ENCODE measurements around the gene CPT2.
"Not testable (repeated sequence)": the region's sequence is repeated elsewhere in the genome, so short reads cannot be mapped to it uniquely, and the experiment has no call there.

CPT2 gene

DNA sequence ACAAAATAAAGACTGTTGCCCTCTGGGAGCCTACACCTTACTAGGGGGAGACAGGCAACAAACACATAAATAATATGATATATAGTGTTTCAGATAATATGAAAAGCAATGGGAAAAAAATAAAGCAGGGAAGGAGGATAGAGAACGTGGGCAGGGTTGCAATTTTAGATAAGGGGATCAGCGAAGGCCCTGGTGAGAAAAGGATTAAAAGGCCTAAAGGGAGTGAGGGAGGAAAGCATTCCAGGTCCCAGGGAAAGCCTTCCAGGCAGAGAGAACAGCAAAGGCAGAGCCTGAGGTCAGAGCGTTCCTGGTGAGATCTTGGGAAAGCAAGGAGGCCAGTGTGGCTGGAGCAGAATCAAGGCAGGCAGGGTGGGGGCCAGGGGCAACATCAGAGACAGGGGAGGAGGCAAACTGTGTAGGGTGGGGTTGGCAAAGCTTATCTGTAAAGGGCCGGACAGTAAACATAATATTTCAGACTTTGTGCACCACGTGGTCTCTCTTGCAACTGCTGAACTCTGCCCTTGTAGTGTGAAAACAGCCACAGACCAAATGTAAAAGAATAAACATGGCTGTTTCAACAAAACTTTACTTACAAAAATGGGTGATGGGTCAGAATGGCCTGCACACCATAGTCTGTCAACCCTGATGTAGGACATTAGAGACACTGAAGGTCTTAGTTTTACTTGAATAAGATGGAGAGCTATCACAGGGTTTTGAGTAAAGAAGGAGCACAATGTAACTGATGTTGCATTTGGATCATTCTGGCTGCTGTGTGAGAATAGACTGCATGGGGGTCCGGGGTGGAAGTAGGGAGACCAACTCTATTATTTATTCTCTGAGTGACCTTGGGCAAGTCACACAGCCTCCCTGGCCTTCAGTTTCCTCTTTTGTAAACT, 13.3 kb upstream of the CPT2 start:
- TF ChIP-seq POLR2AphosphoS5 (IDR thresholded peaks at IDR 0.05; ENCODE audit: low read depth, low read length), result no peak
- no peak for TF ChIP-seq POLR2A (IDR thresholded peaks at IDR 0.05; ENCODE audit: low read depth, low read length)
- no peak for TF ChIP-seq TAF1 (IDR thresholded peaks at IDR 0.05; ENCODE audit: borderline replicate concordance, low read depth, low read length)
- FAIRE-seq, result no peak

GRCh38 chr1:53185955-53186297, 10.7 kb upstream of the CPT2 start:
- DNase-seq (ENCODE audit: insufficient read length); FAIRE-seq: not testable (repeated sequence)

More for the DNA sequence above, 13.3 kb upstream of the CPT2 start:
- DNase-seq (ENCODE audit: insufficient read length), result no peak

- TF ChIP-seq POLR2A (IDR thresholded peaks at IDR 0.05; ENCODE audit: low read depth, low read length) (no peak), POLR2AphosphoS5 (IDR thresholded peaks at IDR 0.05; ENCODE audit: low read depth, low read length) (no peak), TAF1 (IDR thresholded peaks at IDR 0.05; ENCODE audit: borderline replicate concordance, low read depth, low read length) (no peak)
- FAIRE-seq, result no peak
- no peak for DNase-seq (ENCODE audit: insufficient read length)
These were observed 10.1 kb upstream of the CPT2 start for GRCh38 chr1:53186533-53186932.

- TF ChIP-seq POLR2AphosphoS5 (IDR thresholded peaks at IDR 0.05; ENCODE audit: low read depth, low read length) (no peak), TAF1 (IDR thresholded peaks at IDR 0.05; ENCODE audit: borderline replicate concordance, low read depth, low read length) (no peak)
- FAIRE-seq (no peak), DNase-seq (ENCODE audit: insufficient read length) (no peak)
These were observed 9.2 kb upstream of the CPT2 start for GRCh38 chr1:53187401-53187800.

- no peak for DNase-seq (ENCODE audit: insufficient read length)
- TF ChIP-seq TAF1 (IDR thresholded peaks at IDR 0.05; ENCODE audit: borderline replicate concordance, low read depth, low read length) (no peak), POLR2AphosphoS5 (IDR thresholded peaks at IDR 0.05; ENCODE audit: low read depth, low read length) (no peak), POLR2A (IDR thresholded peaks at IDR 0.05; ENCODE audit: low read depth, low read length) (no peak)
These were observed 8.5 kb upstream of the CPT2 start for GRCh38 chr1:53188099-53188498.

GRCh38 chr1:53189061-53189460, 7.6 kb upstream of the CPT2 start:
- DNase-seq (ENCODE audit: insufficient read length) (no peak), FAIRE-seq (no peak)
- no peak for TF ChIP-seq POLR2A (IDR thresholded peaks at IDR 0.05; ENCODE audit: low read depth, low read length)
- TF ChIP-seq TAF1 (IDR thresholded peaks at IDR 0.05; ENCODE audit: borderline replicate concordance, low read depth, low read length), result no peak
- no peak for TF ChIP-seq POLR2AphosphoS5 (IDR thresholded peaks at IDR 0.05; ENCODE audit: low read depth, low read length)

More at GRCh38 chr1:53188099-53188498, 8.5 kb upstream of the CPT2 start:
- no peak for FAIRE-seq

DNA sequence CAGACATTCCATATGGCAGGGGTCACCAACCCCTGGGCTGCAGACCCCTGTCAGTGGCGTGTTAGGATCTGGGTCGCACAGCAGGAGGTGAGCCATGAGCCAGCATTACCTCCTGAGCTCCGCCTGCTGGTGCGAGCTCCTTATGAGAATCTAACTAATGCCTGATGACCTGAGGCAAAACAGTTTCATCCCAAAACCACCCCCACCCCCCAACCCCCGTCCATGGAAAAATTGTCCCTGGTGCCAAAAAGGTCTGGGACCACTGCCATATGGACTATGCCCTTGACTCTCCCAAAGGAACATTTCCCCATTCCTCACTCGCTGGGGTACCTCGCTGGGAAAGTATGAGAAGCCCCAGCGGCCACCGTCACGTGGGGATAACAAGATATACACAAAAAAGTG, 6.4 kb upstream of the CPT2 start:
- no peak for DNase-seq (ENCODE audit: insufficient read length)
- FAIRE-seq, result no peak
- TF ChIP-seq POLR2A (IDR thresholded peaks at IDR 0.05; ENCODE audit: low read depth, low read length) (no peak), POLR2AphosphoS5 (IDR thresholded peaks at IDR 0.05; ENCODE audit: low read depth, low read length) (no peak), TAF1 (IDR thresholded peaks at IDR 0.05; ENCODE audit: borderline replicate concordance, low read depth, low read length) (no peak)

DNA sequence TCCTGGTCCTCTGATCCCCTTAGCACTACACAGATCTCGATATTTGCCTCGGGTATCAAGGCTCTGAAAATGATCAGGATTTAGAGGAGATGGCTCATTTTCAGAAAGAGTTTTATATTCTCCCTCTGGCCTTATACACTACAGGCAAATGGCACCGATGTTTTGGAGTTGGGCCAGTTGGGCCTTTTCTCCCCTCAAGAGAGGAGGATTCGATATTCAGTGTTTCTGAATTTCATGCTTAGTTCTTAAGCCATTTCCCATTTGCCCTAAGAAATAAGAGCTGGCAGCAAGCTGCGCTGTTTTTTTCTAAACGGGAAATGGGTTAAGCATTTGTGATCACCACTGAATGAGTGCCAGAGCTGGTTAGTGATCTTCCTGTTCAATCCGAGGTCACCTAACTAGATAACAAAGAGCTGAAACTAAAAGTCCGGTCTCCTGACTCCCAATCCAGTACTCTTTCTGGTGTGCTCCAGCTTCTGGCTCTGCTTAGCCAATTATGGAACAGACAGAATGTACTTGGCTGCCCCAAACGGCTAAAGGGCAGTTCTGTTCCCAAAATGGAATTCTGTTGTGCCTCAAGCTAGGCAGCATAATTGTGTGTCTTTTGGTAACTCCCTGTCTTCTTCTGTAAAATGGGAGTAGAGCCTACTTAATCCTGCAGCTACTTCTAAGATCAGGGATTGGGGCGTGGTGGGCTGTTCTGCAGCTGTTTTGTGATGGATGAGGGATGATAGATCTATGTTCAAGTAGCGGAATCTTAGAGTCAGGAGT, 1.2 kb upstream of the CPT2 start:
- FAIRE-seq, result no peak
- no peak for DNase-seq (ENCODE audit: insufficient read length)
- no peak for TF ChIP-seq TAF1 (IDR thresholded peaks at IDR 0.05; ENCODE audit: borderline replicate concordance, low read depth, low read length)
- no peak for TF ChIP-seq POLR2AphosphoS5 (IDR thresholded peaks at IDR 0.05; ENCODE audit: low read depth, low read length)
- no peak for TF ChIP-seq POLR2A (IDR thresholded peaks at IDR 0.05; ENCODE audit: low read depth, low read length)

DNA sequence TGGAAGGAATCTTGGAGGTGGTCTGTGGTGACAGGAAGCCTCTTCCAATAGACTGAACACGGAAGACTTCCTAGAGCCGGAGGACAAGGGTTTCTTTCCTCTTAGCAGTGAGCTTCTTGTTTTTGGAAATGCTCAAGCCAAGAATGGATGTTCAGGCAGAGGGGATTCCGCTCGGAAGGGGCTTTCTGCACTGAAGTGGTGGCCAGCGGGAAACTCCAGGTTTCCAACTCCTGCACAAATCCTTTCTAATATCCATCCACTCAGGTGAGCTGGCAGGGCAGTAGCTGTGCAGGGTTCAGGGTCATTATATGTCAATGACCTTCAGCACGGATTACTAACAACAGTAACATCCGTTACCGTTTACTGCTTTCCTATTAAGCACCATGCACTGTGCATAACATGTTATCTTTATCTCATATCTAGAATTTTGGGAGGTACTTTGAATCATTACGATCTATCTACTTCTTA, 573 bp upstream of the CPT2 start:
- FAIRE-seq, result peak; percentile 54
- TF ChIP-seq TAF1 (IDR thresholded peaks at IDR 0.05; ENCODE audit: borderline replicate concordance, low read depth, low read length), result no peak
- no peak for DNase-seq (ENCODE audit: insufficient read length)

- DNase-seq (ENCODE audit: insufficient read length) (no peak), FAIRE-seq (no peak)
- TF ChIP-seq POLR2AphosphoS5 (IDR thresholded peaks at IDR 0.05; ENCODE audit: low read depth, low read length) (no peak), POLR2A (IDR thresholded peaks at IDR 0.05; ENCODE audit: low read depth, low read length) (no peak), TAF1 (IDR thresholded peaks at IDR 0.05; ENCODE audit: borderline replicate concordance, low read depth, low read length) (no peak)
These were observed 922 bp downstream of the CPT2 start for GRCh38 chr1:53197291-53198200.

DNA sequence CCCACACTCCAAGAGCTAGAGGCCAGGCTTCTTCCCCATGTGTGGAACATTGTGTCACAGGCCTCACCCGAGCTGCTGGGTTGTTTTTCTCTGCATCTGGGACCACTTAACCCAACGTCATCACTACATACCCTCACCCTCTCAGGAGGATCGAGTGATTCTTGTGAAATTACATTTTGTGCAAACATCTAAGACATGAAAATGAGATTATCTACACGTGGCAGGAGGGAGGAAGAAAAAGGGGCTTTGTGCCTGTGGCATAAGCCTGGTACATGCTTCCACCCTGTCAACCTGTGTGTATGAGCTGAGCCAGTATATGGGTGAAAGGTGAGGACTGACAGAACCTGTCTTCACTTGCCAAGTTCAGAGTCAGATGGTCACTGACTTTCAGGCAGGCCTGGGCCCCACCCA, 1.6 kb downstream of the CPT2 start:
- DNase-seq (ENCODE audit: insufficient read length), result no peak
- TF ChIP-seq POLR2A (IDR thresholded peaks at IDR 0.05; ENCODE audit: low read depth, low read length) (no peak), TAF1 (IDR thresholded peaks at IDR 0.05; ENCODE audit: borderline replicate concordance, low read depth, low read length) (no peak), POLR2AphosphoS5 (IDR thresholded peaks at IDR 0.05; ENCODE audit: low read depth, low read length) (no peak)
- FAIRE-seq, result no peak
